Sigmoid colon (tissue), 4 donors: ENCODE results near the gene NOC2L.

Source experiments
- EP300 ChIP-seq, 4 donors: sonication (generic); formaldehyde crosslinking; IDR thresholded peaks; one replicate each; pipeline ENCODE4 v1.6.1; 2017; ENCODE audit warnings: antibody characterized with exemption in 4 of 4
- POLR2A ChIP-seq, 2 donors: fragments of 450-650 bp; IDR thresholded peaks; one replicate each; pipeline ENCODE4 v1.6.1; 2016; ENCODE audit warnings: antibody characterized with exemption in 2 of 2, mild to moderate bottlenecking in 2 of 2, moderate library complexity in 2 of 2
- TF ChIP-seq, protein P1 (sequence below), 4 experiments: fragments of 450-650 bp in 3 of 4; fragments of 200-600 bp in 1 of 4; IDR thresholded peaks; one replicate each; pipeline ENCODE4 v1.5.1; 2016 to 2019; ENCODE audit warnings: antibody characterized with exemption in 4 of 4, mild to moderate bottlenecking in 3 of 4, moderate library complexity in 2 of 4

DNA sequence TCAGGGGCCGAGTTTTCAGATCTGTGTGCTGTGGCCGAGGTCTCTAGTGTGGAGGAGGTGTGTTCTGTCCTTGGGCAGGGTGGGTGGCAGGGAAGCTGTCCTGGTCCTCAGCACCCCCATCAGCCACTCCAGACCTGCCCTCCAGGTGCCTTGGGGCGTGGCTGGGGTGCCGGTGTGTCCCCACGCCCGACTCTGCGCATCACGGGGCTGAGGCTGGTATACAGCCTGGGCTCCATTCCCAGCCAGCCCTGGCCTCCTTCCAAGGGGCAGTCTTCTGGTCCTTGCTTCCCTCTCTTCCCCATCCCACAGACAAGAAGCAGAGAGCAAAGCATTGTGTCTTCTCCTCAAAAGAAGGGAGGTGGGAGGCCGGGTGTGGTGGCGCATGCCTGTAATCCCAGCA is 31.3 kb downstream of the NOC2L start:
- no peak for TF ChIP-seq EP300 (IDR thresholded peaks at IDR 0.05)
- TF ChIP-seq POLR2A (IDR thresholded peaks at IDR 0.05): no peak
- TF ChIP-seq, protein P1, sequence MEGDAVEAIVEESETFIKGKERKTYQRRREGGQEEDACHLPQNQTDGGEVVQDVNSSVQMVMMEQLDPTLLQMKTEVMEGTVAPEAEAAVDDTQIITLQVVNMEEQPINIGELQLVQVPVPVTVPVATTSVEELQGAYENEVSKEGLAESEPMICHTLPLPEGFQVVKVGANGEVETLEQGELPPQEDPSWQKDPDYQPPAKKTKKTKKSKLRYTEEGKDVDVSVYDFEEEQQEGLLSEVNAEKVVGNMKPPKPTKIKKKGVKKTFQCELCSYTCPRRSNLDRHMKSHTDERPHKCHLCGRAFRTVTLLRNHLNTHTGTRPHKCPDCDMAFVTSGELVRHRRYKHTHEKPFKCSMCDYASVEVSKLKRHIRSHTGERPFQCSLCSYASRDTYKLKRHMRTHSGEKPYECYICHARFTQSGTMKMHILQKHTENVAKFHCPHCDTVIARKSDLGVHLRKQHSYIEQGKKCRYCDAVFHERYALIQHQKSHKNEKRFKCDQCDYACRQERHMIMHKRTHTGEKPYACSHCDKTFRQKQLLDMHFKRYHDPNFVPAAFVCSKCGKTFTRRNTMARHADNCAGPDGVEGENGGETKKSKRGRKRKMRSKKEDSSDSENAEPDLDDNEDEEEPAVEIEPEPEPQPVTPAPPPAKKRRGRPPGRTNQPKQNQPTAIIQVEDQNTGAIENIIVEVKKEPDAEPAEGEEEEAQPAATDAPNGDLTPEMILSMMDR (IDR thresholded peaks at IDR 0.05): no peak
